Measurements from ENCODE around the gene TOLLIP. TPM values are rescaled to one million over a fixed set of nuclear protein-coding genes. Genes with fewer than 3 reads are reported as not detected.
"Not testable (repeated sequence)": the region's sequence is repeated elsewhere in the genome, so short reads cannot be mapped to it uniquely, and the experiment has no call there.

The TOLLIP gene
- 10 to 100 TPM; 49.8 to 91.7 (median 85.0) TPM for total RNA-seq

- peak; percentile 92 to 95 for DNase-seq
- Histone ChIP-seq H3K4me1 (peaks cover 25 to 39% of the 10 kb centered on the region in 2 donors), H3K27me3 (no peaks in the 10 kb centered on the region), H3K36me3 (no peaks in the 10 kb centered on the region), H3K4me3 (peak within 1 kb of the TSS; percentile 71 to 92 (median 76)), H3K27ac (peak within 1 kb of the TSS; percentile 90 to 95 (median 95)), H3K9me3 (peaks cover 0 to 4% (median 0%) of the 10 kb centered on the region in 3 donors)
- intact Hi-C loops (cut with DNase I; ENCODE audit: low total_unique reads): loop anchor here (1.0 to 5.0 kb wide), 4 partner anchors 27 to 263 kb away; partner anchors contain the start of genes BRSK2 and DUSP8
- TF ChIP-seq, protein P1, sequence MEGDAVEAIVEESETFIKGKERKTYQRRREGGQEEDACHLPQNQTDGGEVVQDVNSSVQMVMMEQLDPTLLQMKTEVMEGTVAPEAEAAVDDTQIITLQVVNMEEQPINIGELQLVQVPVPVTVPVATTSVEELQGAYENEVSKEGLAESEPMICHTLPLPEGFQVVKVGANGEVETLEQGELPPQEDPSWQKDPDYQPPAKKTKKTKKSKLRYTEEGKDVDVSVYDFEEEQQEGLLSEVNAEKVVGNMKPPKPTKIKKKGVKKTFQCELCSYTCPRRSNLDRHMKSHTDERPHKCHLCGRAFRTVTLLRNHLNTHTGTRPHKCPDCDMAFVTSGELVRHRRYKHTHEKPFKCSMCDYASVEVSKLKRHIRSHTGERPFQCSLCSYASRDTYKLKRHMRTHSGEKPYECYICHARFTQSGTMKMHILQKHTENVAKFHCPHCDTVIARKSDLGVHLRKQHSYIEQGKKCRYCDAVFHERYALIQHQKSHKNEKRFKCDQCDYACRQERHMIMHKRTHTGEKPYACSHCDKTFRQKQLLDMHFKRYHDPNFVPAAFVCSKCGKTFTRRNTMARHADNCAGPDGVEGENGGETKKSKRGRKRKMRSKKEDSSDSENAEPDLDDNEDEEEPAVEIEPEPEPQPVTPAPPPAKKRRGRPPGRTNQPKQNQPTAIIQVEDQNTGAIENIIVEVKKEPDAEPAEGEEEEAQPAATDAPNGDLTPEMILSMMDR (IDR thresholded peaks at IDR 0.05 in 4 of 5, conservative IDR thresholded peaks at IDR 0.05 in 1 of 5): peak; percentile 8 to 45 (median 31)
- TF ChIP-seq POLR2A (IDR thresholded peaks at IDR 0.05): peak; percentile 99
- peak; percentile 88 for ATAC-seq
- in situ Hi-C loops (cut with MboI; ENCODE audit: low sequenced_read_pairs in 4 of 4): loop anchor here in 2 of 4 donors (10.0 to 25.0 kb wide), 2 partner anchors 203 to 215 kb away; no protein-coding TSS in a partner anchor
These were observed at the start of gene TOLLIP for GRCh38 chr11:1309498-1310317. TSS of gene TOLLIP (minus strand) at chr11:1309632. CDS start at chr11:1309498, 134 bp downstream.

DNA sequence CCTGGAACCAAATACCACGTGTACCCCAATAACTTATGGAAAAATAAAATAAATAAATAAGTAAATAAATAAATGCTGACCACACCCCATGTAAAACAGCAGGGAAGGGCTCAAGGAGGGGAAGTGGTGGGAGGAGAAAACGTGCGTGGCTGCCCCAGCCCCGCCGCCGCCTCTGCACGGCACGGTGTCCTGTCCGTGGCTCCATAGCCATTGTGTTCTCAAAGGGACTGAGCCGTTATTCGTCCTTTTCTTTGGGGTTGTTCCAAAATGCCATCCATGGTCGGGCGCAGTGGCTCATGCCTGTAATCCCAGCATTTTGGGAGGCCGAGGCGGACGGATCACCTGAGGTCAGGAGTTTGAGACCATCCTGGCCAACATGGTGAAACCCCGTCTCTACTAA, 49.5 kb upstream of the TOLLIP start:
- H3K36me3 ChIP-seq; H3K9me3 ChIP-seq; H3K4me1 ChIP-seq; DNase-seq; H3K27ac ChIP-seq; ATAC-seq; H3K4me3 ChIP-seq; in situ Hi-C loops (cut with MboI; ENCODE audit: low sequenced_read_pairs in 4 of 4); intact Hi-C loops (cut with DNase I; ENCODE audit: low total_unique reads): not testable (repeated sequence)
- peaks cover 2 to 11% (median 7%) of the 10 kb centered on the region in 3 donors for H3K27me3 ChIP-seq

DNA sequence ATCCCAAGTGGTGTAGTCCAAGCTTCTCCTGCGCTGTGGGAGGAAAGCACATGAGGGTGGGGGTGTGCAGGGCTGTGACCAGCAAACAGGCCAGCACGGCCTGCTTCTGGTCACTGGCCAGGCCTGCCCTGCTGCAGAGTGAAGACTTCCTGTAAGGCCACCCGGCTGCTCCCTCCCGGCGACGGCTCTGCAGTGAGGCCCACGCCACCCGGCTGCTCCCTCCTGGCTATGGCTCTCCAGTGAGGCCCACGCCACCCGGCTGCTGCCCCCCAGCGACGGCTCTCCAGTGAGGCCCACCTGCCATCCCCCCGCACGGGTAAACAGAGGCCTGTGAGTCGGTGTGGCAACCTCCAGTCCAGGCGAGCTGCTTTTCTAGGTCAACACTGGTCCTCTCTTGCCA, 48.9 kb upstream of the TOLLIP start:
- Histone ChIP-seq H3K4me1 (no peaks in the 10 kb centered on the region), H3K36me3 (no peaks in the 10 kb centered on the region), H3K27me3 (peaks cover 2 to 18% (median 7%) of the 10 kb centered on the region in 3 donors), H3K9me3 (no peaks in the 10 kb centered on the region), H3K27ac (no peak overlapping the region), H3K4me3 (no peak overlapping the region)
- no peak for ATAC-seq
- TF ChIP-seq POLR2A (IDR thresholded peaks at IDR 0.05): no peak
- TF ChIP-seq, protein P1 (IDR thresholded peaks at IDR 0.05 in 4 of 5, conservative IDR thresholded peaks at IDR 0.05 in 1 of 5): no peak
- DNase-seq: no peak
- intact Hi-C loops (cut with DNase I; ENCODE audit: low total_unique reads): no loop called here
- in situ Hi-C loops (cut with MboI; ENCODE audit: low sequenced_read_pairs in 4 of 4): no loop called here

DNA sequence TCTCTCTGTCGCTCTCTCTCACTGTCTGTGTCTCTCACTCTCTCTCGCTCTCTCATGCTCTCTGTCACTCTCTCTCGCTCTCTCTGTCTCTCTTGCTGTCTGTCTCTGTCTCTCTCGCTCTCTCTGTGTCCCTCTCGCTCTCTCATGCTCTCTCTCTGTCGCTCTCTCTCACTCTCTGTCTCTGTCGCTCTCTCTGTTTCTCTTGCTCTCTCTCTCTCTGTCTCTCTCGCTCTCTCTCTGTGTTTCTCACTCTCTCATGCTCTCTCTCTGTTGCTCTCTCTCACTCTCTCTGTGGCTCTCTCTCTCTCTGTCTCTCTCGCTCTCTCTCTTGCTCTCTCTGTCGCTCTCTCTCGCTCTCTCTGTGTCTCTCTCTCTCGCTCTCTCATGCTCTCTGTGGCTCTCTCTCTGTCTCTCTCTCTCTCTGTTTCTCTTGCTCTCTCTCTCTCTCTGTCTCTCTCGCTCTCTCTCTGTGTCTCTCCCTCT, 47.1 kb upstream of the TOLLIP start:
- Histone ChIP-seq H3K36me3 (no peaks in the 10 kb centered on the region), H3K27me3 (peaks cover 2 to 18% (median 7%) of the 10 kb centered on the region in 3 donors), H3K4me1 (no peaks in the 10 kb centered on the region), H3K4me3 (no peak overlapping the region), H3K27ac (no peak overlapping the region), H3K9me3 (no peaks in the 10 kb centered on the region)
- intact Hi-C loops (cut with DNase I; ENCODE audit: low total_unique reads) (no loop called here), in situ Hi-C loops (cut with MboI; ENCODE audit: low sequenced_read_pairs in 4 of 4) (no loop called here)
- no peak for TF ChIP-seq POLR2A (IDR thresholded peaks at IDR 0.05)
- TF ChIP-seq, protein P1 (IDR thresholded peaks at IDR 0.05 in 4 of 5, conservative IDR thresholded peaks at IDR 0.05 in 1 of 5): no peak
- no peak for ATAC-seq
- DNase-seq: no peak

- Histone ChIP-seq H3K36me3 (no peaks in the 10 kb centered on the region), H3K27me3 (peaks cover 2 to 18% (median 7%) of the 10 kb centered on the region in 3 donors), H3K27ac (no peak overlapping the region), H3K4me1 (no peaks in the 10 kb centered on the region), H3K9me3 (no peaks in the 10 kb centered on the region), H3K4me3 (no peak overlapping the region)
- intact Hi-C loops (cut with DNase I; ENCODE audit: low total_unique reads): no loop called here
- TF ChIP-seq POLR2A (IDR thresholded peaks at IDR 0.05): no peak
- TF ChIP-seq, protein P1 (IDR thresholded peaks at IDR 0.05 in 4 of 5, conservative IDR thresholded peaks at IDR 0.05 in 1 of 5): no peak
- in situ Hi-C loops (cut with MboI; ENCODE audit: low sequenced_read_pairs in 4 of 4): no loop called here
- ATAC-seq: no peak
- no peak for DNase-seq
These were observed 46.6 kb upstream of the TOLLIP start for GRCh38 chr11:1356007-1356435.
